ENCODE results near the gene FAM168B.

FAM168B gene

GRCh38 chr2:131039908-131040660, 53.2 kb downstream of the FAM168B start:
- DNase-seq: peak; percentile 18 to 43

GRCh38 chr2:131039535-131039907, 53.7 kb downstream of the FAM168B start:
- DNase-seq: peak in 1 of 2 donors; percentile 12

- DNase-seq: peak in 1 of 2 donors; percentile 15
Measured at GRCh38 chr2:131039101-131039440, 54.2 kb downstream of the FAM168B start.

GRCh38 chr2:131038258-131039100, 54.8 kb downstream of the FAM168B start:
- no peak for DNase-seq

GRCh38 chr2:131037398-131038257, 55.6 kb downstream of the FAM168B start:
- DNase-seq: peak in 1 of 2 donors; percentile 13

- DNase-seq: peak in 1 of 2 donors; percentile 12
Measured at GRCh38 chr2:131036696-131037397, 56.4 kb downstream of the FAM168B start.

GRCh38 chr2:131036269-131036668, 57.0 kb downstream of the FAM168B start:
- DNase-seq: peak in 1 of 2 donors; percentile 13

- peak in 1 of 2 donors; percentile 13 for DNase-seq
Measured at GRCh38 chr2:131035826-131036231, 57.4 kb downstream of the FAM168B start.

- peak in 1 of 2 donors; percentile 14 for DNase-seq
Measured at GRCh38 chr2:131035112-131035825, 58.0 kb downstream of the FAM168B start.

GRCh38 chr2:131034122-131035051, 58.9 kb downstream of the FAM168B start:
- peak; percentile 16 to 49 for DNase-seq

- DNase-seq: no peak
Measured at GRCh38 chr2:131033786-131034121, 59.5 kb downstream of the FAM168B start.

GRCh38 chr2:131032393-131032836, 60.8 kb downstream of the FAM168B start:
- peak in 1 of 2 donors; percentile 9 for DNase-seq

- peak in 1 of 2 donors; percentile 8 for DNase-seq
Measured at GRCh38 chr2:131031875-131032274, 61.4 kb downstream of the FAM168B start.

GRCh38 chr2:131031431-131031841, 61.8 kb downstream of the FAM168B start:
- no peak for DNase-seq

GRCh38 chr2:131030478-131030971, 62.7 kb downstream of the FAM168B start:
- peak in 1 of 2 donors; percentile 13 for DNase-seq

- DNase-seq: peak in 1 of 2 donors; percentile 5
Measured at GRCh38 chr2:131029812-131030211, 63.4 kb downstream of the FAM168B start.

GRCh38 chr2:131027566-131028528, 65.4 kb downstream of the FAM168B start:
- no peak for DNase-seq

GRCh38 chr2:131026919-131027318, 66.3 kb downstream of the FAM168B start:
- no peak for DNase-seq

- DNase-seq: no peak
Measured at GRCh38 chr2:131023758-131024157, 69.5 kb downstream of the FAM168B start.

Measured in stimulated activated CD4-positive, alpha-beta T cell treated with anti-CD3 and anti-CD28 coated beads, Interleukin-2, amount 100 ng/mL, for 24 hours (primary cell).